ENCODE measurements around the gene ZBTB4.

- no peak for TF ChIP-seq CTCF (IDR thresholded peaks at IDR 0.05)
- TF ChIP-seq POLR2A (IDR thresholded peaks at IDR 0.05): no peak
Measured at GRCh38 chr17:7468804-7469389, 10.5 kb downstream of the ZBTB4 start.

All from uterus (tissue), 2 donors.